HEK293 (cell line): Measurements from ENCODE around the gene DUS3L.
A peak's percentile ranks its signal among the peaks of the same experiment; 100 is the strongest.

Source experiments
- GLI4 ChIP-seq: fragments of 450-650 bp; formaldehyde crosslinking; IDR thresholded peaks from 2 replicates; pipeline ENCODE4 v1.5.1; 2016; ENCODE audit warnings: missing biosample characterization, missing genetic modification characterization
- HOXA7 ChIP-seq: sonication (generic); formaldehyde crosslinking; IDR thresholded peaks from 2 replicates; pipeline ENCODE4 v1.8.1; 2022; ENCODE audit warnings: missing genetic modification reagents, borderline replicate concordance
- KLF9 ChIP-seq: fragments of 450-650 bp; formaldehyde crosslinking; IDR thresholded peaks from 2 replicates; pipeline ENCODE4 v1.5.1; 2016; ENCODE audit warnings: missing biosample characterization, missing genetic modification characterization, low read depth
- TCF7L2 ChIP-seq: IDR thresholded peaks from 2 replicates; pipeline ENCODE4 v1.6.1; 2011; ENCODE audit warnings: low read depth, mild to moderate bottlenecking, inconsistent platforms, low read length, moderate library complexity, borderline replicate concordance
- ZBTB26 ChIP-seq: fragments of 450-650 bp; formaldehyde crosslinking; optimal IDR thresholded peaks from 2 replicates; pipeline ENCODE3; 2016; ENCODE audit warnings: missing biosample characterization, mild to moderate bottlenecking, missing genetic modification characterization
- ZBTB48 ChIP-seq: fragments of 450-650 bp; formaldehyde crosslinking; IDR thresholded peaks from 2 replicates; pipeline ENCODE4 v1.5.1; 2016; ENCODE audit warnings: missing biosample characterization, missing genetic modification characterization
- ZBTB8A ChIP-seq: fragments of 450-650 bp; formaldehyde crosslinking; IDR thresholded peaks from 2 replicates; pipeline ENCODE4 v1.5.1; 2016; ENCODE audit warnings: missing biosample characterization, missing genetic modification characterization
- ZFP3 ChIP-seq: fragments of 450-650 bp; formaldehyde crosslinking; IDR thresholded peaks from 2 replicates; pipeline ENCODE4 v1.5.1; 2016; ENCODE audit warnings: low read depth, missing biosample characterization, missing genetic modification characterization
- ZFP41 ChIP-seq: fragments of 450-650 bp; formaldehyde crosslinking; IDR thresholded peaks from 2 replicates; pipeline ENCODE4 v1.5.1; 2016; ENCODE audit warnings: missing biosample characterization, missing genetic modification characterization, borderline replicate concordance
- ZNF121 ChIP-seq: fragments of 450-650 bp; formaldehyde crosslinking; IDR thresholded peaks from 2 replicates; pipeline ENCODE4 v1.5.1; 2016; ENCODE audit warnings: missing biosample characterization, missing genetic modification characterization
- ZNF138 ChIP-seq: fragments of 450-650 bp; formaldehyde crosslinking; IDR thresholded peaks from 2 replicates; pipeline ENCODE4 v1.5.1; 2016; ENCODE audit warnings: missing biosample characterization, missing genetic modification characterization, borderline replicate concordance
- ZNF148 ChIP-seq: fragments of 450-650 bp; formaldehyde crosslinking; IDR thresholded peaks from 2 replicates; pipeline ENCODE4 v1.5.0; 2017; ENCODE audit warnings: missing biosample characterization, missing genetic modification characterization, borderline replicate concordance
- ZNF155 ChIP-seq: fragments of 450-650 bp; formaldehyde crosslinking; IDR thresholded peaks from 2 replicates; pipeline ENCODE4 v1.5.1; 2016; ENCODE audit warnings: missing biosample characterization, missing genetic modification characterization
- ZNF169 ChIP-seq: fragments of 450-650 bp; formaldehyde crosslinking; IDR thresholded peaks from 2 replicates; pipeline ENCODE4 v1.5.1; 2016; ENCODE audit warnings: missing biosample characterization, missing genetic modification characterization
- ZNF19 ChIP-seq: fragments of 450-650 bp; formaldehyde crosslinking; IDR thresholded peaks from 2 replicates; pipeline ENCODE4; 2016; ENCODE audit warnings: missing biosample characterization, missing genetic modification characterization, low read depth
- ZNF2 ChIP-seq: fragments of 450-650 bp; formaldehyde crosslinking; IDR thresholded peaks from 2 replicates; pipeline ENCODE4 v1.5.1; 2016; ENCODE audit warnings: missing biosample characterization, missing genetic modification characterization
- ZNF202 ChIP-seq: fragments of 450-650 bp; formaldehyde crosslinking; IDR thresholded peaks from 2 replicates; pipeline ENCODE4 v1.5.1; 2016; ENCODE audit warnings: missing biosample characterization, missing genetic modification characterization, borderline replicate concordance
- ZNF23 ChIP-seq: fragments of 450-650 bp; formaldehyde crosslinking; IDR thresholded peaks from 2 replicates; pipeline ENCODE4 v1.5.1; 2016; ENCODE audit warnings: missing biosample characterization, missing genetic modification characterization, borderline replicate concordance
- ZNF248 ChIP-seq: fragments of 450-650 bp; formaldehyde crosslinking; IDR thresholded peaks from 2 replicates; pipeline ENCODE4 v1.5.1; 2017; ENCODE audit warnings: missing biosample characterization, missing genetic modification characterization
- ZNF311 ChIP-seq: fragments of 450-650 bp; formaldehyde crosslinking; IDR thresholded peaks from 2 replicates; pipeline ENCODE4 v1.5.1; 2017; ENCODE audit warnings: missing biosample characterization, missing genetic modification characterization, borderline replicate concordance
- ZNF366 ChIP-seq: fragments of 450-650 bp; formaldehyde crosslinking; conservative IDR thresholded peaks from 2 replicates; pipeline ENCODE4 v1.5.1; 2016; ENCODE audit warnings: missing biosample characterization, missing genetic modification characterization
- ZNF37A ChIP-seq: fragments of 450-650 bp; IDR thresholded peaks from 2 replicates; pipeline ENCODE4 v1.5.1; 2018; ENCODE audit warnings: missing biosample characterization, missing genetic modification characterization
- ZNF394 ChIP-seq: fragments of 450-650 bp; formaldehyde crosslinking; IDR thresholded peaks from 2 replicates; pipeline ENCODE4 v1.5.1; 2016; ENCODE audit warnings: missing biosample characterization, missing genetic modification characterization, mild to moderate bottlenecking, moderate library complexity, borderline replicate concordance
- ZNF398 ChIP-seq: fragments of 450-650 bp; formaldehyde crosslinking; IDR thresholded peaks from 2 replicates; pipeline ENCODE4 v1.5.1; 2017; ENCODE audit warnings: missing biosample characterization, missing genetic modification characterization
- ZNF624 ChIP-seq: fragments of 450-650 bp; formaldehyde crosslinking; IDR thresholded peaks from 2 replicates; pipeline ENCODE4 v1.5.1; 2017; ENCODE audit warnings: missing biosample characterization, missing genetic modification characterization
- ZNF626 ChIP-seq: fragments of 450-650 bp; sonication (Bioruptor Pico); formaldehyde crosslinking; IDR thresholded peaks from 2 replicates; pipeline ENCODE4 v1.5.1; 2018; ENCODE audit warnings: missing biosample characterization, missing genetic modification characterization, inconsistent platforms
- ZNF692 ChIP-seq: fragments of 450-650 bp; formaldehyde crosslinking; IDR thresholded peaks from 2 replicates; pipeline ENCODE4 v1.5.1; 2016; ENCODE audit warnings: missing biosample characterization, missing genetic modification characterization
- ZNF76 ChIP-seq: fragments of 450-650 bp; formaldehyde crosslinking; IDR thresholded peaks from 2 replicates; pipeline ENCODE4; 2016; ENCODE audit warnings: low read depth, missing biosample characterization, missing genetic modification characterization, borderline replicate concordance
- ZNF768 ChIP-seq: fragments of 450-650 bp; formaldehyde crosslinking; IDR thresholded peaks from 2 replicates; pipeline ENCODE4 v1.5.1; 2018; ENCODE audit warnings: missing biosample characterization, mild to moderate bottlenecking, missing genetic modification characterization
- ZSCAN4 ChIP-seq: fragments of 450-650 bp; formaldehyde crosslinking; IDR thresholded peaks from 2 replicates; pipeline ENCODE4 v1.5.1; 2017; ENCODE audit warnings: missing biosample characterization, missing genetic modification characterization
- ZSCAN5A ChIP-seq: fragments of 450-650 bp; formaldehyde crosslinking; IDR thresholded peaks from 2 replicates; pipeline ENCODE4 v1.5.1; 2016; ENCODE audit warnings: missing biosample characterization, missing genetic modification characterization

DUS3L gene

GRCh38 chr19:5826531-5827341 is 35.8 kb upstream of the DUS3L start (continued):
- no peak for TF ChIP-seq ZNF311 (tag by site-specific recombination)
- no peak for TF ChIP-seq ZNF624 (tag by site-specific recombination)
- no peak for TF ChIP-seq ZNF23 (tag by site-specific recombination)
- no peak for TF ChIP-seq ZNF76 (tag by site-specific recombination)
- no peak for TF ChIP-seq ZNF121
- no peak for TF ChIP-seq ZNF626 (tag by site-specific recombination)
- no peak for TF ChIP-seq ZSCAN4 (tag by site-specific recombination)
- no peak for TF ChIP-seq ZNF138 (tag by site-specific recombination)
- no peak for TF ChIP-seq ZNF248 (tag by site-specific recombination)
- no peak for TF ChIP-seq ZNF768 (tag by site-specific recombination)
- TF ChIP-seq GLI4 (tag by site-specific recombination): no peak
- no peak for TF ChIP-seq ZNF37A (tag by site-specific recombination)
- TF ChIP-seq ZSCAN5A (tag by site-specific recombination): no peak
- no peak for TF ChIP-seq ZBTB26 (tag by site-specific recombination)
- TF ChIP-seq ZNF2: no peak
- TF ChIP-seq ZNF692 (tag by site-specific recombination): no peak
- TF ChIP-seq ZNF202 (tag by site-specific recombination): no peak
- TF ChIP-seq ZNF148 (tag by site-specific recombination): no peak
- no peak for TF ChIP-seq ZNF155
- TF ChIP-seq ZNF394 (tag by site-specific recombination): no peak
- TF ChIP-seq ZBTB48 (tag by site-specific recombination): no peak
- TF ChIP-seq ZFP3: no peak
- TF ChIP-seq ZNF19 (tag by site-specific recombination): no peak
- no peak for TF ChIP-seq TCF7L2
- TF ChIP-seq ZFP41 (tag by site-specific recombination): no peak
- TF ChIP-seq ZBTB8A (tag by site-specific recombination): peak; percentile 31; the same call in 1 of the 2 replicates
- no peak for TF ChIP-seq KLF9 (tag by site-specific recombination)
- TF ChIP-seq ZNF366 (tag by site-specific recombination): 0 out of 2 replicates have a peak, but pooled peaks have one; percentile 15
- 0 out of 2 replicates have a peak, but pooled peaks have one; percentile 1 for TF ChIP-seq ZNF398 (tag by site-specific recombination)
- TF ChIP-seq HOXA7 (CRISPR knock-in tag): no peak
- TF ChIP-seq ZNF169: no peak
